GM20000 (cell line): ENCODE data around the gene ARMC2.

Experiments
- DNase-seq: peaks from one replicate; pipeline ENCODE4 v3.0.0; 2012; ENCODE audit warnings: low spot score
- TF ChIP-seq, protein P1 (sequence below): IDR thresholded peaks from 2 replicates; pipeline ENCODE4 v1.5.1; 2012; ENCODE audit warnings: mild to moderate bottlenecking, control low read depth; ENCODE audit errors: extremely low read depth, missing control alignments

The ARMC2 gene

DNA sequence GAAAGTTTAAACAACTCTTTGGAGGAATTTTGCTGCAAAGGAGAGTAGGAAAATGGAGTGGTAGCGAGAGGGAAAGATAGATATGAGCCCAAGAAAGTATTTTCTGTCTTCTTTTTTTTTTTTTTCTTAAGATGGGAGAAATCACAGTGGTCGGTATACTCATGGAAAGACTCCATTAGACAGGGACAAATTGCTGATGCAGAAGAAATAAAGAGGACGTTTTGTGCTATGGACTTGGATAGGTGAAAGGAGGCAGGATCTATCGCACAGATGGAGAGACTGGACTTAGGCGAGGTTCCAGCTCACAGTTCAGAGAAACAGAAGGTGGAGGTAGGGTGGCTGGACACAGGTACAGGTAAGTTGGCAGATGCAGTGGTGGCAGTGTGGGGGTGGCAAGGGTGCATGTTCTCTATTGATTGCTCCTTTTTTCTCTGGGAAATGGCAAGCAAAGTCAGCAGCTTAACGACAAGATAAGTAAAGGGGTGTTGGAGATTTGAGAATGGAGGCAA is 44.2 kb upstream of the ARMC2 start:
- no peak for DNase-seq
- TF ChIP-seq, protein P1, sequence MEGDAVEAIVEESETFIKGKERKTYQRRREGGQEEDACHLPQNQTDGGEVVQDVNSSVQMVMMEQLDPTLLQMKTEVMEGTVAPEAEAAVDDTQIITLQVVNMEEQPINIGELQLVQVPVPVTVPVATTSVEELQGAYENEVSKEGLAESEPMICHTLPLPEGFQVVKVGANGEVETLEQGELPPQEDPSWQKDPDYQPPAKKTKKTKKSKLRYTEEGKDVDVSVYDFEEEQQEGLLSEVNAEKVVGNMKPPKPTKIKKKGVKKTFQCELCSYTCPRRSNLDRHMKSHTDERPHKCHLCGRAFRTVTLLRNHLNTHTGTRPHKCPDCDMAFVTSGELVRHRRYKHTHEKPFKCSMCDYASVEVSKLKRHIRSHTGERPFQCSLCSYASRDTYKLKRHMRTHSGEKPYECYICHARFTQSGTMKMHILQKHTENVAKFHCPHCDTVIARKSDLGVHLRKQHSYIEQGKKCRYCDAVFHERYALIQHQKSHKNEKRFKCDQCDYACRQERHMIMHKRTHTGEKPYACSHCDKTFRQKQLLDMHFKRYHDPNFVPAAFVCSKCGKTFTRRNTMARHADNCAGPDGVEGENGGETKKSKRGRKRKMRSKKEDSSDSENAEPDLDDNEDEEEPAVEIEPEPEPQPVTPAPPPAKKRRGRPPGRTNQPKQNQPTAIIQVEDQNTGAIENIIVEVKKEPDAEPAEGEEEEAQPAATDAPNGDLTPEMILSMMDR, result no peak

DNA sequence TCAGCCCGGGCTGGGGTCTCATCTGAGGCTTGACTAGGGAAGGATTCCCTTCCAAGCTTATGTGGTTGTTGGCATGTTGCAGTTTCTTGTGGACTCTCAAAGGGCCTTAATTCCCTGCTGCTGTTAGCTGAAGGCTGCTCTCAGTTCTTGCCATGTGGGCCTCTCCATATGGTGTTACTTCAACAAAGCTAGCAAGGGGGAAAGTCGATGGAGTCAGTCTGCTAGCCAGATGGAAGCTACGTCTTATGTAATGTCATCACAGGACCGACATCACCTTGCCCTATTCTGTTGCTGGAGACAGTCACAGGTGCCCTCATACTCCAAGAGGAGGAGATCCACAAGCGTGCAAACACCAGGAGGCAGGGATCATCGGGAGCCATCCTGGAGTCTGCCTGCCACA is 43.3 kb upstream of the ARMC2 start:
- DNase-seq, result no peak
- TF ChIP-seq, protein P1, result no peak

DNA sequence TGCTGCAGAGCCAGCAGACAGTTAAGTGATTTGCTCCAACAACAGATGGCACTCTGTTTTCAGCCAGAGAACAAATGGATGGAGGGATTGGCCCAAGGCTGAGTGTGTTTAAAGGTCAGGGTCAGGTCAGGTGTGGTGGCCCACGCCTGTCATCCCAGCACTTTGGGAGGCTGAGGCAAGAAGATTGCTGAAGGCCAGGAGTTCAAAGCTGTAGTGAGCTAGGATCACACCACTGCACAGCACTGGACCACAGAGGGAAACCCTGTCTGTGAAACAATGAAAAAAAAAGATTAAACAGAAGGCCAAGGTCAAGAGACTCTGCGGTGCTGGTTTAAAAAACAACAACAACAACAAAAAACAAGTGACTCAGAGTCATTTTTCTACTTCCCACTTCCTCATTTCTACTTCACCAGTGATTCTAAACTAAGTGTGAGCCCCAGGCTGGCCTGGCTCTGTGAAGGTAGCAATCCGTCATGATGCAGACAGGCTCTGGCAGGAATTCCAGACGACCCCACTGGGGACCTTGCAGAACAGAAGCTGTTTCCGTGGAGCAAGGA is 42.5 kb upstream of the ARMC2 start:
- TF ChIP-seq, protein P1, result no peak
- DNase-seq, result peak; percentile 26

DNA sequence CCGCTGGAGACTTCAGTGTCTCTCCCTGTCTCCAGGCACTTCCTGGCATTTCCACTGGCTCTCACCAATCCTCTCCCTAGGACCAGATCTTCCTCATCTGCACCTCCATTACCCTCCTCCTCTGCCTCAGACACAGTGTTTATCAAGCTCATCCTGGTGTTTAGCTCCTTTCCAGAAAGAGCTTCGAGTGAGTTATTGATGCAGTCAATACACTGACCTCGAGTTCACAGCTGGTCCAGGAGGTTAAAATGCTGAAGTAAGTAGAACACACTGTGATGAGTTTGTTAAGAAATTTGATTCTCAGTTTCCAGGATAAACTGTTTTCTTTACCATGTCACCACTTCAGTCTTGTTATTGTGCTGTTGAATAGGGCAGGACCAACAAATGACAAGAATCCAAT is 42.1 kb upstream of the ARMC2 start:
- TF ChIP-seq, protein P1, result no peak
- no peak for DNase-seq

DNA sequence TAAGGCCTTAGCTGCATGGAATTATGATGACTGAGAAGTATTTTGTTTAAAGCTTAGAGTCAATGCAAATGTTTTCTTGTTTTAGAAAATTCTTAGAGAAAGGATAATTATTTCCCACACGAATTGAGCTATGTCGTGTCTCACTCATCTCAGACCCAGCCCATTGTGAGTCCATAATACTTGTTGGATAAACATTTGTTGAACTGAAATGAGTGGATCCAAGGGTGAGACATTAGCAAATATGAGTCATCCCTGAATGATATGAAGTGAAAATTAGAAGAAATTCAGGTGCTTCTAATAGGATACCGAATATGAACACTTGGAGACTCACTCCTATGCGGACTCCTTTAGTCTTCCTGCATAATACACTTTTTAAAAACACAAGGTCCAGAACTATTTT is 41.6 kb upstream of the ARMC2 start:
- TF ChIP-seq, protein P1, result no peak

DNA sequence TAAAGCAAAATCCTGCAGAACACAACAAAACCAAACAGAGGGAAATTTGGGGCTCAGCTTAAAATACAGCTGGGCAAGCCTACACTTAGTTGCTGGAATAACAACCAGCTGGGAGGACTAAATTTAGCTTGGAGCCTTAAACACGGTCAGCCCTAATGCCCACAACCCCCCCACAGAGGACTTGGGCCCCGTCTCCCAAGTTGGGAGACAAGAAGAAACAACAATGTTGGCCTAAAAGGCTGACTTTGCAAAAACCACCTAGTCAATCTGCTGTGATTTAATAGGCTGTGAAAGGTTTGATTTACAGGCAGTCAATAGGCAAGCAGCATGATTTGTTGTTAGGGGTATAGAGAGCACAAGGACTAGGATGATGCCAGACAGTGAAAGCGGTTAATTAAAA is 40.3 kb upstream of the ARMC2 start:
- no peak for DNase-seq
- TF ChIP-seq, protein P1, result no peak

More for the DNA sequence above, 41.6 kb upstream of the ARMC2 start:
- no peak for DNase-seq

DNA sequence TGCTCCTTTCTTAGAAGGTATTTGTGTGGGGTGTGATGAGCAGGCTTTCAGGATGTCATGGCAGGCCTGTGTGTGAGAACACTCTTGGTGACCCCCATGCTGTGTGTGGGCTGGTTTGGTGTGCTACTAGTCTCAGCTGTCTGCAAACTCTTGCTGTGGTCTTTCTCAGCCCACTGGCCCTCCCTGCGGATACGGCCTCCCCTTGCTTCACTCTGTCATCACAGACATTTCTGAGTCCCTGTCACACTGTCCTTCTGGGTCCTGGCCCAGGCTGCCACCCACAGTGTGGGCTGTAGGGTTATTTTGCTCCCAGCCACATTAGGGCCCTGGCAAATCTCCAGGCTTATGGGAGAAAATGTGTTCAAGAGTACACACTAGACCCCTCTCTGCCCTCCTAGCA is 39.0 kb upstream of the ARMC2 start:
- TF ChIP-seq, protein P1, result no peak
- DNase-seq, result no peak
